GM21786 (cell line): ENCODE measurements around the gene ESPL1.

ENCODE experiments used
- ATAC-seq: cut with Tn5 transposase; IDR thresholded peaks from one replicate; pipeline ENCODE4 v1.9.1; 2021; ENCODE audit not compliant: unreplicated experiment

ESPL1 gene

DNA sequence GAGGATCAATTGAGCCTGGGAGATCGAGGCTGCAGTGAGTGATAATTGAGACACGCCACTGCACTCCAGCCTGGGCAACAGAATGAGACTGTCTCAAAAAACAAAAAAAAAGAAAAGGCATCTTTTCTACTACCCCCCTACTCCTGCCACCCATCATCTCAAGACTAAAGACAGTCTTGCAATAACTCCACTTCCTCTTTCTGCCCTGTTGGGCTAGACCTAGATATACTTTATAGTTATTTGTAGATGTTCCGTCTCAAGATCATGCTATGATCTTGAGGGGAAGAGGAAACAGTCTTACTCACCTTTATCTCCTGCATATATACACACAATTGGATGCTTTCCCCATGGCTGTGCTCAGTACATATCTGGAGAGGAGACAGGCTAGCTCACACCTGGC, 12.1 kb upstream of the ESPL1 start:
- no peak for ATAC-seq

DNA sequence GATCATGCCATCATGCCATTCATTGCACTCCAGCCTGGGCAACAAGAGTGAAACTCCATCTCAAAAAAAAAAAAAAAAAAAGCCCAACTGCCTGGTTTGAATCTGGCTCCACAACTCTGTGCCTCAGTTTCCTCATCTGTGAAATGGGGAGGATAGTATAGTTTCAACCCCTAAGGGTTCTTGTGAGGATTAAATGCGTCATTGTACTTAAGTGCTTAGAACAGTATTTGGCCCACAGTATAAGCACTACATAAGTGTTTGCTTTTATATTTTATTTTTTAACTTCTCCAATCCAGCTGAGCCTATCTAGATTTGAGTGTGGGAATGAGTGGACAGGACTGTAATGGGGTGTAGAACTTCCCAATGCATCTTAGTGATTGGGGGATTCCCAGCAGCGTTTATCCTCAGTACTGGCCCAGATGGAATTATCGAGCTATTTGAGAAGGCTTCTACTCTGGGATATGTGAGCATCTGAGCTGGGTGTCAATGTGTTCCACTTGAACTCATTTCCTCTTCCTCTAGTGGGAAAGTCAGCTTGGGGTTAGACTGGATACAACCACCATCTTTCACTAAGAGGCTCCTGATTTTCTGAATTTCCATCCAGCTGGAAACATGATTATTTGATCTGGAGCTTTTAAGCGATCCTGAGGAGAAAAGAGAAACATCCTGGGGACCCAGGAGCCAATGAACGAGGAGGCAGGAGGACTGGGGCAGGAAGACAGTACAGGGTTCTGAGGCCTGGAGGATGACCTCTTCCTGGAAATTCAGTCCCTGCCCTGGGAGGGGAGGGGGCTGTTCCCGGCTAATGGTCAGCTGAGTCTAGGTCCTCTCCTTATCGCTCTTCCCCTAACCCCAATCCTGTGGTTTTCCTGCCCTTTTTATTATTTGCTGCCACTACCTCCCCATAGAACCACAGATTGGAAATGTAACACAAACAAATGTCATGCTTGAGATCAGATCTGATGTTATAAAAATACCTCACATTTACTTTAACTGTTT, 9.3 kb upstream of the ESPL1 start:
- ATAC-seq, result no peak

DNA sequence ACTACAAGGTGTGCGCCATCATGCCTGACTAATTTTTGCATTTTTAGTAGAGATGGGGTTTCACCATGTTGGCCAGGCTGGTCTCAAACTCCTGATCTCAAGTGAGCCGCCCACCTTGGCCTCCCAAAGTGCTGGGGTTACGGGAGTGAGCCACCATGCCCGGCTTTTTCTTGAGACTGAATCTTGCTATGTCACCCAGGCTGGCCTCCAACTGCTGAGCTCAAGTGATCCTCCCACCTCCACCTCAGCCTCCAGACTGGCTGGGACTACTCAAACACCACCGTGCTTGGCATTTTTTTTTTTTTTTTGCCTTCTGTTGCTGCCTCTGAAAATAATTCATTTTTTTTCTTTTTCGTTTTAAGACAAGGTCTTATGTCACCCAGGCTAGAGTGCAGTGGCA, 8.2 kb upstream of the ESPL1 start:
- no peak for ATAC-seq

DNA sequence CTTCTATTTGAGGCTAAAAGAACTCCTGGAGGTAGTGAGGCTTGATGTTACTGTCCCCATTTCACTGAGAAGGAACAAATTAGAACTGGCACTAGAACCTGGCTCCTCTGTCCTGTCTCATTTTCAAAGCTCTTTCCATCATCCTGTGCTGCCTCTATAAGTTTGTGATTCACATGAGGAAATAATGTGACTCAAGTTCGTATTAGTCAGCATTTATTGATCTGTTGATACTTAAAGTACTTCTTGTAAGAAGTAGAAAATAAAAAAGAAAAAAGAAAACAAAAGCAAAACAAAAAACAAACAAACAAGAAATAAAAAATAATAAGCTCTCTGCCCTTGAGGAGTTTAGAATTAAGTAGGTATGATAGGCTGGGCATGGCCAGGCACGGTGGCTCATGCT, 2.3 kb upstream of the ESPL1 start:
- ATAC-seq, result no peak

DNA sequence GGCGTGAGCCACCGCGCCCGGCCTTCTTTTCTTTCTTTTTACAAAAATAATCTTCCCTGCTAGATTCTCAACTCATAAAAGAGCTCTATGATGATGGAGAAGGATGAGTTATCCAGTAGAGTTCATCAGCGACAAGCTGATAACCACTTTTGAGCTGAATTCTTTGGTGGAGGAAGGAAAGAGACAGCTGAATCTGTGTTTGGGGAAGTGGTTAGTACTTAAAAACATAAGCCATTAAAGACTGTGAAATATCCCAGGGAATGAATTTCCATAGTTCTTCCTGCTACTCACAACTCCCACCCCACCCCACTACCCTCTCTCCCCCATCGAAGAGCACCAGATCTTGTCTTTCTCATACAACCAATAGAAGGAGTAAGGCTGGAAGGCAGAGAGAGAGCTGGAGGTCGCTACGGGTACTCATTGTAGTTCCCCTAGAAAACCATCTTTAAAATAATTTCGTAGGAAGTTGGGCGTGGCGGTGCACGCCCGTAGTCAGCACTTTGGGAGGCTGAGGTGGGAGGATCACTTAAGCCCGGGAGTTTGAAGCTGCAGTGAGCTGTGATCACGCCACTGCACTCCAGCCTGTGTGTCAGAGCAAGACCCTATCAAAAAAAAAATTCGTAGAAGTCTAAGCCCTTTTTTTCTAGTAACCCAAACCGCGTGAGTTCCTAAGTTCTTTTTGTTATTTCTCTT, 647 bp upstream of the ESPL1 start:
- ATAC-seq, result peak; percentile 5

DNA sequence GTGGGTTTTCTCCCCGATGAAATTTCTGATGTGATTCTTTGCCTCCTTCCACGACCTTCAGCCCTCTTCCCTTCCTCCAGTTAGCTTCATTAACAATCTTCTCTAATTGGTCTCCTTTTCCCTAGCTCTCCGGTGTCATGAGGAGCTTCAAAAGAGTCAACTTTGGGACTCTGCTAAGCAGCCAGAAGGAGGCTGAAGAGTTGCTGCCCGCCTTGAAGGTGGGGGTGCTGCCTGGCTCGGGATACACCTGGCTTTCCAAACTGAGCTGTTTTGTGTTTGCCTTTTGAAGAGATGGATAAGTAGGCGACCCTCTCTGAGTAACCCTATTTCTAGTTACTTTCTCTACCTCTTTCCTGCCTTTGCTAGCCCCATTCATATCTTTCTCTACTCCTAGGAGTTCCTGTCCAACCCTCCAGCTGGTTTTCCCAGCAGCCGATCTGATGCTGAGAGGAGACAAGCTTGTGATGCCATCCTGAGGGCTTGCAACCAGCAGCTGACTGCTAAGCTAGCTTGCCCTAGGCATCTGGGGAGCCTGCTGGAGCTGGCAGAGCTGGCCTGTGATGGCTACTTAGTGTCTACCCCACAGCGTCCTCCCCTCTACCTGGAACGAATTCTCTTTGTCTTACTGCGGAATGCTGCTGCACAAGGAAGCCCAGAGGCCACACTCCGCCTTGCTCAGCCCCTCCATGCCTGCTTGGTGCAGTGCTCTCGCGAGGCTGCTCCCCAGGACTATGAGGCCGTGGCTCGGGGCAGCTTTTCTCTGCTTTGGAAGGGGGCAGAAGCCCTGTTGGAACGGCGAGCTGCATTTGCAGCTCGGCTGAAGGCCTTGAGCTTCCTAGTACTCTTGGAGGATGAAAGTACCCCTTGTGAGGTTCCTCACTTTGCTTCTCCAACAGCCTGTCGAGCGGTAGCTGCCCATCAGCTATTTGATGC, 797 bp downstream of the ESPL1 start:
- ATAC-seq, result no peak

DNA sequence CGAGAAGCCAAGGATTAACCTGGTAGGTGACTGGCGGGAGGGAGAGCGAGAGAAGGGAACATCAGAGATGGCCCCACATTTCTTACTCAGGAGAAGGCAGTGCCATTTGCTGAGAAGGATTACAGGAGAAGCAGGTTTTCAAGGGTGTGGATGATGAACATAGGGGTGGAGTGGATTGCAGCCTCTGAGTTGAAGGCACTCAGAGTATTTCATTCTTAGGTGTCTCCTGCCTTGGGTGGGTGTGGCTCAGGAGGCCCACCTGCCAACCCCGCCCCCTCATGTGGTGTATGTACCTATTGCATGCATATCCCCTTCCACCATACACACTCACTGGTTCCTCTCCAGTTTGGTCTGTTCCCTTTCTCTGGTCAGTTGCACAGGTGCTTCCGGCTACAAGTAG, 6.3 kb downstream of the ESPL1 start:
- no peak for ATAC-seq

DNA sequence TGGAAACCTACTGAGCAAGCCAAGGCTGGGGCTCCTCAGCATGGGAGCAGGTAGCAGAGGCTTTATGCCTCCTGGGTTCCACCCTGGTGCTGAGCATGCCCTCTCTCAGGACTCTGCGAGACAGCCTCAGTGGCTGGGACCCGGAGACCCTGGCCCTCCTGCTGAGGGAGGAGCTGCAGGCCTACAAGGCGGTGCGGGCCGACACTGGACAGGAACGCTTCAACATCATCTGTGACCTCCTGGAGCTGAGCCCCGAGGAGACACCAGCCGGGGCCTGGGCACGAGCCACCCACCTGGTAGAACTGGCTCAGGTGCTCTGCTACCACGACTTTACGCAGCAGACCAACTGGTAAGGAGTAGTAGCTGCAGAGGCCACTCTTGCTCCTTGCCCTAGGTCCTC, 8.4 kb downstream of the ESPL1 start:
- ATAC-seq, result no peak

DNA sequence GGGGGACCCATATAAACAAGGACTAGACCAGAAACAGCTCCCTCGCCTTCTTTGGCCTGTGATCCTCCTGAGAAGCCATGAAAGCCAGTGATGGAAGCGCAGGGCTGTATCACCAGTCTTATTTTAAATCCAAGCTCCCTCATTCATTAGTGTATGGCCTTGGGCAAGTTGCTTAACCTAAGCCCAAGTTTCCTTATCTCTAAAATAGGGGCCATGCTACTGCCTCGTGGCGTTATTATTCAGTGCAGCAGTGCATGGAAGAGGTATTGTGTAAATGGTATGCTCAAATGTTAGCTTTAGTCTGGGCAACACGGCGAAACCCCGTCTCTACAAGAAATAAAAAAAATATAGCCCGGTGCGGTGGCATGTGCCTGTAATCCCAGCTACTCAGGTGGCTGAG, 9.9 kb downstream of the ESPL1 start:
- ATAC-seq, result no peak

DNA sequence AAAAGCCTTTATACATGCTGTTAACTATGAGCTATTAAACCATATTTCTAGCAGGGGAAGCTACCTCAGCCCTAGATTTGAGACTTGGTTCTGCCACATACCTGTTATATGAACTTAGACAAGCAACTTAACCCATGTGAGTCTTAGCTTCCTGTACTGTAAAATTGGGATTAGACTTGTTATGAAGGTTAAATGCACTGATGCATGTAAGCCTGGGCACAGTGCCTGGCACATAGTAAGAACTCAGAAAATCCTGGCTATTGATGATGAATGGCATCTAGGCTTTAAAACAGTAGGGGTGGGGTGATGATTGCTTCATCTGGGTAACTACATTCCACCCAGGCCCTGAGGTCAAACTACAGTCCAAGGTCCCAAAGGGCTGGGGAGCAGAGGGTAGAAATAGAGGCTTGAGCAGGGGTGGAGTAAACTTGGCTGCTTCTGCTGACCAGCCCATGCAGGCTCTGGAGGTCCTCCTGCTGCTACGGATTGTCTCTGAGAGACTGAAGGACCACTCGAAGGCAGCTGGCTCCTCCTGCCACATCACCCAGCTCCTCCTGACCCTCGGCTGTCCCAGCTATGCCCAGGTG, 11.3 kb downstream of the ESPL1 start:
- no peak for ATAC-seq

DNA sequence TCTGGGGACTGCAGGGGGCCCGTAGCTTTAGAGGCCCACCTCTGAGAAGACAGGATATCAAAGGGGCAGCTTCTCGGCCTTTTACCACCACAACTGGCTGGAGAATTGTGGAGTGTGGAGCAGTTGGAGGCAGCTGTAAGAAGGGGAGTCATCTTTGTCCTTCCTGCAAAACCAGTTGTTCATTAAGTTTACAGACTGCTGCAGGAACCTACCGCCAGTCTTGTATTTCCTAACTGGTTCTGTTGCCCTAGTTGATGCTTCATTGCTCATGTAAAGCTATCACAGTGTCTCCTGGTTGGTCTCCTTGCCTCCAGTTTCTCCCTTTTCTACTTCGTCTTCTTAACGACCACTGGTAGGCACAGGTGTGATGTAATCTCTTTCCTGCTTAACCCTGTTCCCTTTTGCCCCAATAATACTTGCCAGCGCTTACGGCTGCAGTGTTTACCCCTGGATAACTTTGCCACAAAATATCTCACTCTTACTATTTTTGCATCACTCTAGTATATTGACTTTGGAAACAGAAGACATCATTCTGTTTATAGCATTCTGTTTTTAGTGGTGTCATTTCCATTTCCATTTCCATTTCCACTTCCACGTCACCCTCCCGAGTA, 11.9 kb downstream of the ESPL1 start:
- ATAC-seq, result no peak

DNA sequence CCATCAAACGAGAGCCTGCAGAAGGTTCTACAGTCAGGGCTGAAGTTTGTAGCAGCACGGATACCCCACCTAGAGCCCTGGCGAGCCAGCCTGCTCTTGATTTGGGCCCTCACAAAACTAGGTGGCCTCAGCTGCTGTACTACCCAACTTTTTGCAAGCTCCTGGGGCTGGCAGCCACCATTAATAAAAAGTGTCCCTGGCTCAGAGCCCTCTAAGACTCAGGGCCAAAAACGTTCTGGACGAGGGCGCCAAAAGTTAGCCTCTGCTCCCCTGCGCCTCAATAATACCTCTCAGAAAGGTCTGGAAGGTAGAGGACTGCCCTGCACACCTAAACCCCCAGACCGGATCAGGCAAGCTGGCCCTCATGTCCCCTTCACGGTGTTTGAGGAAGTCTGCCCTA, 18.3 kb downstream of the ESPL1 start:
- no peak for ATAC-seq

DNA sequence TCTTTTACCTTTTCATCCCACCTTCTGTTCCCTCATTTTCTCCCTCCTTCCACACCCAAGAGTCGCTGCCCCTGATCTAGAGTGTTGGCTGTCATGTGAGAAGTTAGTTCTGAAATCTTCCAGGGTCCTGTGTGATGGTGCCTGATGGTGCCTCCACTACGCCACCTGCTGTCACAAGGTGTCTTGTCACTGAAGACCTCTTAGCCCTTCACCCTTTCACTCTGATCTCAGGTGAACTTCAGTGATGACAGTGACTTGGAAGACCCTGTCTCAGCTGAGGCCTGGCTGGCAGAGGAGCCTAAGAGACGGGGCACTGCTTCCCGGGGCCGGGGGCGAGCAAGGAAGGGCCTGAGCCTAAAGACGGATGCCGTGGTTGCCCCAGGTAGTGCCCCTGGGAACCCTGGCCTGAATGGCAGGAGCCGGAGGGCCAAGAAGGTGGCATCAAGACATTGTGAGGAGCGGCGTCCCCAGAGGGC, 19.7 kb downstream of the ESPL1 start:
- ATAC-seq, result no peak

DNA sequence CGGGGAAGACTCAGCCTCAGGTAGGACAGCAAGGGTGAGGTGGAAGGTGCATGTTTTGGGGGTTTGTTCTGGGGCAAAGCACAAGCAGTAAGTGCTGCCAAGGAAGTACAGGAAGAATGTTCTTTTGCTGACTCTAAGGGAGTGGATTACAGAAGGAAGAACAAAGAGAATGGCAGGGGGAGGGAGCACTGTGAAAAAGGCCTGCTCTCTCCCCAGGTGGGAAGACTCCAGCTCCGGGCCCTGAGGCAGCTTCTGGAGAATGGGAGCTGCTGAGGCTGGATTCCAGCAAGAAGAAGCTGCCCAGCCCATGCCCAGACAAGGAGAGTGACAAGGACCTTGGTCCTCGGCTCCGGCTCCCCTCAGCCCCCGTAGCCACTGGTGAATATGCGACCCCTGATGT, 20.2 kb downstream of the ESPL1 start:
- ATAC-seq, result no peak

DNA sequence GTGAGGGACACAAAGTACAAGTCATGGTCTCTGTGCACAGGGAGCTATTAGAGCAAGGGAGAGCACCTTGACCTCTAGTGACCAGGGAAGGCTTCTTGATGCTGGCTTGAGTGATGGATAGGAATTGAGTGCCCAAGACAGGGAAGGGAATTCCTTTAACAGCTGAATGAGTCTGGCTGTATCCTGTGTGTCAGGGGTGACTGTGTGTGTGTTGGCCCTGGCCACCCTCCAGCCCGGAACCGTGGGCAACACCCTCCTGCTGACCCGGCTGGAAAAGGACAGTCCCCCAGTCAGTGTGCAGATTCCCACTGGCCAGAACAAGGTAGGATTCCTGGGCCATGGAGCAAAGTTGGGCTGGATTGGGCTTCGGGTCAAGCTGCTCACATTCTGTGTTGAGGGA, 21.8 kb downstream of the ESPL1 start:
- ATAC-seq, result no peak

DNA sequence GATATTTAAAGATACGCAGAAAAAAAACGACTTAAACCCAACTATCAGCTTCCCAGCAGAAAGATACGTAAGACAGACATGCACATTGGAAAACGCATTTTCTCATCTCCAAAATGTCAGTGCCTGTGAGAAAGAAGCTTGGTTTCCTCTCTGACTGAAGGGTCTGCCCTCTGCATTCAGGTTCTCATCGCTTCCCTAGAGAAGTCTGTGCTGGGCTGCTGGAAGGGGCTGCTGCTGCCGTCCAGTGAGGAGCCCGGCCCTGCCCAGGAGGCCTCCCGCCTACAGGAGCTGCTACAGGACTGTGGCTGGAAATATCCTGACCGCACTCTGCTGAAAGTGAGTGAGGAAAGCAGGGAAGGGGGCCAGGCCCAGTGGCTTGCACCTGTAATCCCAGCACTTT, 22.6 kb downstream of the ESPL1 start:
- ATAC-seq, result no peak

DNA sequence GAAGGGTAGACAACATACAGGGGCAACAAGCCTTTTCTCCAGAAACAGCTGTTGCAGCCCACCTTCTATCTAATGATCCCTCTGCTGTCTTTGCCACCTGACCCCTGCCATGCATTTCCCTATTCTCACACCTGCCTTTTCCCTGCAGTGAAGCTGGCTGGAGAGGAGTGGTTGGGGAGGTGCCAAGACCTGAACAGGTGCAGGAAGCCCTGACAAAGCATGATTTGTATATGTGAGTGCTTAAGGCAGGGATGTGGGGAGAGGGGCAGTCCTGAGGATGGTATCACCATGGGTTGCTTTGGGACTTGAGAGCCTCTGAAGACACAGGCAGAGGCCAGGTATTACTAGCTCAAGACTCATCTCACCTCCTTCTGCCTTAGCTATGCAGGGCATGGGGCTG, 24.3 kb downstream of the ESPL1 start:
- no peak for ATAC-seq

DNA sequence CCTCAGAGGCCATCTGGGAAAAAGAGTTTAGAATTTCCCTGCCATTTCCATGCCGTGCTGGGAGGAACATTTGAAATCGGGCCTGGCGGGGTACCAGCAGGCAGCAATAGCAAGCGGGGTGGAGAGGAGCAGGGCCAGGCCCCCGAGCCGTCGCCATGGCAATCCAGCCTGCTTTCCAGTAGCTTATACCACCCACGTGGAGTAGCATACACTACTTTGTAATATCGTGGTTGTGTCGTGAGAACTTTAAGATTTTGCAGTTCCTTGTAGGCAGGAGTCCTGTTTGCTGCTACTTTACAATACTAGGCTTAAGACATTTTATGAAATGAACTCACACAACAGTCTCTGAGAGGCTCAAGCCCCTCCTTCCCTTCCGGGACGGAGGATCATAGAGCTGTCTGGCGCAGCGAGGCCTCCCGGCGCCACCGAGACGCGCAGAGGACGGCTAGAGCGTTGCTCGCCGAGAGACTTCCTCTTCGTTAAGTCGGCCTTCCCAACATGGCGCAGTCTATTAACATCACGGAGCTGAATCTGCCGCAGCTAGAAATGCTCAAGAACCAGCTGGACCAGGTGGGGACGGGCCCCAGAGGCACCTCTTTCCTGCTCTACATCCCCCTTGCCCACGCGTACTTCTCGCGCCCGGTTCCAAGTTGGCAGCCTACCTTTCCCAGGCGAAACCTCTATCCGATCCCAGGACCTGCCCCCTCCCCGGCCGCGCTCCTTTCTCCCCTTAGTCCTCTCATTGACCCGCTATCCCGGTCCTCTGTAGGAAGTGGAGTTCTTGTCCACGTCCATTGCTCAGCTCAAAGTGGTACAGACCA, 27.2 kb downstream of the ESPL1 start, which contains the start of gene PFDN5:
Gene PFDN5 (plus strand): TSS at position 473 of the 821 bp plus-strand sequence. CDS start 26 bp downstream, at position 499.
- peak; percentile 76 for ATAC-seq

DNA sequence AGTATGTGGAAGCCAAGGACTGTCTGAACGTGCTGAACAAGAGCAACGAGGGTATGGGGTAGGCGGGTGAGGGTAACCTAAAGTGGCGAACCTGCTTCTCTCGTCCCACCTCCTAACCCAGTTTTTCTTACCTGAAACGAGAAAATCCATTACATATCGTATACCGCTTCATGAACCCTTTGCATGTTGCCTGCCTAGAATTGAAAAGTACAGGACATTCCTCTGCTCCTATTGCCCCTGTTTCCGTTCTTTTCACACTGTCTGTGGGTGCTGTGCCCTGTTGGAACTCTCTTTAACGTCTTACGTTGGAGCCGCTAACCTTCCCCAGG, 27.8 kb downstream of the ESPL1 start:
- ATAC-seq, result no peak
